Measurements from ENCODE around the gene STRAP. TPM values are rescaled to one million over a fixed set of nuclear protein-coding genes. Genes with fewer than 3 reads are reported as not detected.

The STRAP gene
- total RNA-seq: 121 and 128 TPM in 2 replicates

GRCh38 chr12:15882118-15882971 is at the start of gene STRAP:
STRAP (plus strand) TSS chr12:15882387; CDS start chr12:15882708, 321 bp downstream.

GRCh38 chr12:15910864-15911721 is 28.9 kb downstream of the STRAP start, which contains the start of gene DERA:
DERA (plus strand) TSS chr12:15911332; CDS start chr12:15911384, 52 bp downstream.

Other genes starting within 250 kb of the STRAP start
- 65.7 and 80.3 TPM in 2 replicates for gene EPS8, start 93.0 kb upstream of the STRAP start, total RNA-seq
- gene DERA, start 28.9 kb downstream of the STRAP start, total RNA-seq: 67.6 and 72.6 TPM in 2 replicates

Measured in bronchus fibroblast of lung (primary cell).